Measurements from ENCODE around the gene ZFPM1. TPM values are rescaled to one million over a fixed set of nuclear protein-coding genes. Genes with fewer than 3 reads are reported as not detected.

The ZFPM1 gene
- total and polyA plus RNA-seq, 2 experiments from 2014 or later: 0.53 to 2.2 TPM

DNA sequence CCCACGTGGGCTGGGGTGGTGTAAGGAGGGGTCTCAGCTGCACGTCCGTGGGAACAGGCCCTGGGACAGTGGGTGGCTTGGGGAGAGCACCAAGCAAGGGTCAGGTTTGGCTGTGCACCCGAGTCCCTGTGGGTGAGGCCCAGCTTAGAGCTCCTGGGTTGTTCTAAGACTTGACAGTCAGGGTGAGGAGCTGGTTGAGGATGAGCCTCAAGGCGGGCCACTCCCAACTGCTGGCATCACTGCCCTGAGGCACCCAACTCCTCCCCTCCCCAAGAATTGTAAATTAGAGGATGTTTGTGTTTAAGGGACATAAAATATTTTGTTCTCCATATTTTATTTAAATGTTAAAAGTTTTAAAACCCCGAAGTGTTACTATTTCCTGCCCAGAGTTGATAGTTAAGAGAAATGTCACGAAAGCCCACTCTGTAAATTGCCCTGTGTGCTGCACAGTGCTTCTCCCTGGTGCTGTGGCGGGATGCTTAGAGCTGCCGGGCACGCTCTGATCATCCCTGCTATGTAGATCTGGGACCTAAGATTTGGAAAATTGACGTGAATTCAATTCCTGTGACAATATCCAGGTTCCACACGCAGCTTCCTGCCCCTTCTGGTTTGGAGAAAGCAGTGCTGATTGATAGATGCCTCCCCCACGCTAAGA, 133.0 kb downstream of the ZFPM1 start:
- Histone ChIP-seq H4K20me1 (replicated peaks; ENCODE audit: insufficient read depth) (peaks cover 42% of the 10 kb centered on the region), H3K36me3 (ENCODE audit: insufficient read depth) (peaks cover 13% of the 10 kb centered on the region; the same call in 1 of the 2 replicates)
- H3K36me3 Mint-ChIP-seq (ENCODE audit: low read depth): peaks cover 45% of the 10 kb centered on the region

More for the DNA sequence above, 133.0 kb downstream of the ZFPM1 start:
- peaks cover 57% of the 10 kb centered on the region for H3K79me2 ChIP-seq (replicated peaks; ENCODE audit: insufficient read depth)
- H3K9me2 ChIP-seq (ENCODE audit: insufficient read depth): no peaks in the 10 kb centered on the region
- no peak for DNase-seq (ENCODE audit: low spot score)
- Mint-ChIP-seq H3K27ac (no peak overlapping the region), H3K27me3 (ENCODE audit: insufficient read depth, low read depth, poor library complexity) (peaks cover 5% of the 10 kb centered on the region), H3K9me3 (no peaks in the 10 kb centered on the region), H3K4me3 (no peak overlapping the region), H3K4me1 (no peaks in the 10 kb centered on the region)
- no peak for TF ChIP-seq NANOG (IDR thresholded peaks at IDR 0.05; ENCODE audit: borderline replicate concordance)
- TF ChIP-seq, protein P1, sequence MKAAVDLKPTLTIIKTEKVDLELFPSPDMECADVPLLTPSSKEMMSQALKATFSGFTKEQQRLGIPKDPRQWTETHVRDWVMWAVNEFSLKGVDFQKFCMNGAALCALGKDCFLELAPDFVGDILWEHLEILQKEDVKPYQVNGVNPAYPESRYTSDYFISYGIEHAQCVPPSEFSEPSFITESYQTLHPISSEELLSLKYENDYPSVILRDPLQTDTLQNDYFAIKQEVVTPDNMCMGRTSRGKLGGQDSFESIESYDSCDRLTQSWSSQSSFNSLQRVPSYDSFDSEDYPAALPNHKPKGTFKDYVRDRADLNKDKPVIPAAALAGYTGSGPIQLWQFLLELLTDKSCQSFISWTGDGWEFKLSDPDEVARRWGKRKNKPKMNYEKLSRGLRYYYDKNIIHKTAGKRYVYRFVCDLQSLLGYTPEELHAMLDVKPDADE (IDR thresholded peaks at IDR 0.05): no peak
- TF ChIP-seq, protein P2, sequence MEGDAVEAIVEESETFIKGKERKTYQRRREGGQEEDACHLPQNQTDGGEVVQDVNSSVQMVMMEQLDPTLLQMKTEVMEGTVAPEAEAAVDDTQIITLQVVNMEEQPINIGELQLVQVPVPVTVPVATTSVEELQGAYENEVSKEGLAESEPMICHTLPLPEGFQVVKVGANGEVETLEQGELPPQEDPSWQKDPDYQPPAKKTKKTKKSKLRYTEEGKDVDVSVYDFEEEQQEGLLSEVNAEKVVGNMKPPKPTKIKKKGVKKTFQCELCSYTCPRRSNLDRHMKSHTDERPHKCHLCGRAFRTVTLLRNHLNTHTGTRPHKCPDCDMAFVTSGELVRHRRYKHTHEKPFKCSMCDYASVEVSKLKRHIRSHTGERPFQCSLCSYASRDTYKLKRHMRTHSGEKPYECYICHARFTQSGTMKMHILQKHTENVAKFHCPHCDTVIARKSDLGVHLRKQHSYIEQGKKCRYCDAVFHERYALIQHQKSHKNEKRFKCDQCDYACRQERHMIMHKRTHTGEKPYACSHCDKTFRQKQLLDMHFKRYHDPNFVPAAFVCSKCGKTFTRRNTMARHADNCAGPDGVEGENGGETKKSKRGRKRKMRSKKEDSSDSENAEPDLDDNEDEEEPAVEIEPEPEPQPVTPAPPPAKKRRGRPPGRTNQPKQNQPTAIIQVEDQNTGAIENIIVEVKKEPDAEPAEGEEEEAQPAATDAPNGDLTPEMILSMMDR (conservative IDR thresholded peaks at IDR 0.05; ENCODE audit: low read depth in 2 of 2): no peak
- no peaks in the 10 kb centered on the region for H3K4me1 ChIP-seq (ENCODE audit: insufficient read depth)
- H3F3A ChIP-seq (replicated peaks; ENCODE audit: low read depth): no peaks in the 10 kb centered on the region
- no peaks in the 10 kb centered on the region for H3K27me3 ChIP-seq (ENCODE audit: insufficient read depth)
- H3K27ac ChIP-seq (ENCODE audit: low read depth): no peak overlapping the region
- no peak overlapping the region for H3K4me2 ChIP-seq
- no peak for ATAC-seq
- no peak overlapping the region for H2AFZ ChIP-seq
- H3K4me3 ChIP-seq: no peak overlapping the region

Small RNA genes lying within 50 kb of the gene (microRNA-seq; reads per million reads assigned to microRNA genes)
- not detected for gene MIR5189

Small RNA genes lying within 50 kb of the gene (small RNA-seq; reads per million reads assigned to genes)
- not detected for gene MIR5189 (ENCODE audit: low replicate concordance)

Other genes starting within 250 kb of the ZFPM1 start
- gene ZNF469, start 70.3 kb upstream of the ZFPM1 start, total RNA-seq (2014; rRNA removed; shearing (Covaris generic)): 1.4 and 1.9 TPM in 2 replicates
- gene ZNF469, start 70.3 kb upstream of the ZFPM1 start, polyA plus RNA-seq (2016; fragmentation: Nextera tagmentation; extraction: Ambion mirVana): 0.23 and 0.26 TPM in 2 replicates
- 25.2 and 30.0 TPM in 2 replicates for gene ZC3H18, start 117.1 kb downstream of the ZFPM1 start, total RNA-seq (2014; rRNA removed; shearing (Covaris generic))
- gene ZC3H18, start 117.1 kb downstream of the ZFPM1 start, polyA plus RNA-seq (2016; fragmentation: Nextera tagmentation; extraction: Ambion mirVana): 40.1 and 40.7 TPM in 2 replicates
- 2.7 and 5.1 TPM in 2 replicates for gene IL17C, start 185.3 kb downstream of the ZFPM1 start, total RNA-seq (2014; rRNA removed; shearing (Covaris generic))
- gene IL17C, start 185.3 kb downstream of the ZFPM1 start, polyA plus RNA-seq (2016; fragmentation: Nextera tagmentation; extraction: Ambion mirVana): 2.3 and 3.9 TPM in 2 replicates
- gene CYBA, start 197.8 kb downstream of the ZFPM1 start, total RNA-seq (2014; rRNA removed; shearing (Covaris generic)): 228 and 275 TPM in 2 replicates
- gene CYBA, start 197.8 kb downstream of the ZFPM1 start, polyA plus RNA-seq (2016; fragmentation: Nextera tagmentation; extraction: Ambion mirVana): 281 and 285 TPM in 2 replicates
- 144 and 149 TPM in 2 replicates for gene MVD, start 209.8 kb downstream of the ZFPM1 start, total RNA-seq (2014; rRNA removed; shearing (Covaris generic))
- gene MVD, start 209.8 kb downstream of the ZFPM1 start, polyA plus RNA-seq (2016; fragmentation: Nextera tagmentation; extraction: Ambion mirVana): 94.2 and 95.3 TPM in 2 replicates
- gene SNAI3, start 233.2 kb downstream of the ZFPM1 start, total RNA-seq (2014; rRNA removed; shearing (Covaris generic)): 19.2 and 19.4 TPM in 2 replicates
- gene SNAI3, start 233.2 kb downstream of the ZFPM1 start, polyA plus RNA-seq (2016; fragmentation: Nextera tagmentation; extraction: Ambion mirVana): 10.0 and 10.3 TPM in 2 replicates

All from GM23338 (cell line).